GM13976 (cell line): ENCODE measurements around the gene WFDC11.

Source experiments
- DNase-seq: peaks from one replicate; pipeline ENCODE4 v3.0.0; 2012; ENCODE audit warnings: low spot score
- CTCF ChIP-seq: IDR thresholded peaks from 2 replicates; pipeline ENCODE4 v1.5.1; 2012; ENCODE audit warnings: borderline replicate concordance, mild to moderate bottlenecking; ENCODE audit not compliant: insufficient read depth; ENCODE audit errors: extremely low read depth, missing control alignments, control extremely low read depth
- in situ Hi-C: fragments of 300-500 bp; cut with MboI; formaldehyde crosslinking; loops from one replicate; pipeline ENCODE4 v1.12.0; 2022; ENCODE audit warnings: low sequenced_read_pairs, mixed read lengths, inconsistent platforms; ENCODE audit not compliant: unreplicated experiment

WFDC11 gene

GRCh38 chr20:45639687-45640086, 30.4 kb downstream of the WFDC11 start:
- no peak for TF ChIP-seq CTCF

DNA sequence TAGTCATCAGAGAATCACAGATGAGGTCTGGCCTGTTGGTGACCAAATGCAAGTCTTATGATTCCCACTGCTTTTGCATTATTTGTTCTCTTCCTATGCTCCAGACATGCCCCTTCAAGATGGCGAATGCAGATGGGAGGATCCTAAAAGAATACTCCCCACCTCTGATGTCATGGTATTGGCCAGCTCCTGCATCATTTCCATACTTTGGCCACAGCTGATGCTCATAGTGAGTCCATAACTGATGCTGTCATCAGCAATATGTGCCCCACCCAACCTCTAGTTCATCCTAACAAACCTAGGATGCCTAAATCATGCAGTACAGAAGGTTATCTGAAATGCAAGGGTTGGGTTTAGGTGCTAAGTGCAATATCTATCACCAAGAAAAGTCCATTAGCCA, 33.5 kb downstream of the WFDC11 start:
- DNase-seq = no peak
- no peak for TF ChIP-seq CTCF
- in situ Hi-C loops = no loop called here

More at GRCh38 chr20:45639687-45640086, 30.4 kb downstream of the WFDC11 start:
- DNase-seq = no peak
- in situ Hi-C loops = no loop called here

GRCh38 chr20:45631184-45631583, 38.9 kb downstream of the WFDC11 start, which contains the start of gene WFDC9:
Gene WFDC9 (minus strand): TSS chr20:45631284. CDS start chr20:45610181, 21,103 bp downstream.
- no peak for DNase-seq
- TF ChIP-seq CTCF = no peak
- in situ Hi-C loops = no loop called here

DNA sequence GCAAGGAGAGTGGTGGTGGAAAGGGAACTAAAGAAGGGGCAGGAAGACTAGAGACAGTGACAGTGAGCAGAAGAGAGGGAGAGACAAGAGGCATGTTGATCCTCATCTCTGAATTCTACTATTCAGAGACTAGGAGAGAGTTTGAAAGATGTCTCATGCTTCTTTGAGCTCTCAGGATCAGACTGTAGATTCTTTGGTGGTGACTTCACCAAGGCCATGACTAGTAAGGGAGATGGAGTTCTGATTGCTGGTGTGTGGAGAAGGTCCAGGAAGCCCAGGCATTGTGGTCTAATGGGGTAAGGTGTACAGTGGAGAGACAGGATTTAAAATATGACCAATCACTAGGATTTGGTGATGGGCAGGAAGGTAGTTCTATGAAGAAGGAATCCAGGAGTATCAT, 39.7 kb downstream of the WFDC11 start:
- in situ Hi-C loops = no loop called here
- no peak for DNase-seq
- TF ChIP-seq CTCF = no peak

DNA sequence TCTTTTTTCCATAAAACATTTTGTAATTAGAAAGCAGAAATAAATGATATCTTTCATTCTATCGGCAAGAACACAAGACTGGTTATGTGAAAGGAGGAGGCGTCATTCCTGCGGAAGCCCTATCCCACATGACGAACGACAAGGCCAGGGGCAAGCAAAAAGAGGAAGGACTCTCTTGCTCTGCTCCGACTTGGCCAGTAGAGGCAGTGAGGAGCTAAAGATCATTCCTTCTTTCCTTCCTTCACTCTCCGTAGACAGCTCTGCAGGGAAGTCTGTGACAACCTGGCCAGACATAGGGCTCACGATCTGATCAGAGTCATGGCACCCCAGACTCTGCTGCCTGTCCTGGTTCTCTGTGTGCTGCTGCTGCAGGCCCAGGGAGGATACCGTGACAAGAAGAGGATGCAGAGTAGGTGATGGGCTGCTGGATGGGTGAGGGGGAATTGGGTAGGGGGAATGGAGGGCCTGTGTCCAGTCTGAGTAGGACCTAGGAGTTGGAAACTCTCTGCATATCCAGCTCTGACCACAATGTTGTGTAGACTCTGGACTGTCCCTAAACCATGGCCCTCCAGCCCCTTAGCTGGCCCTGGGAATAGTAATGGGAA, 40.4 kb downstream of the WFDC11 start, which contains the start of gene WFDC10A:
WFDC10A (plus strand) TSS at position 244 of the 605 bp plus-strand sequence; CDS start at position 319, 75 bp downstream.
- TF ChIP-seq CTCF = peak; percentile 77
- in situ Hi-C loops = no loop called here
- DNase-seq = peak; percentile 53

DNA sequence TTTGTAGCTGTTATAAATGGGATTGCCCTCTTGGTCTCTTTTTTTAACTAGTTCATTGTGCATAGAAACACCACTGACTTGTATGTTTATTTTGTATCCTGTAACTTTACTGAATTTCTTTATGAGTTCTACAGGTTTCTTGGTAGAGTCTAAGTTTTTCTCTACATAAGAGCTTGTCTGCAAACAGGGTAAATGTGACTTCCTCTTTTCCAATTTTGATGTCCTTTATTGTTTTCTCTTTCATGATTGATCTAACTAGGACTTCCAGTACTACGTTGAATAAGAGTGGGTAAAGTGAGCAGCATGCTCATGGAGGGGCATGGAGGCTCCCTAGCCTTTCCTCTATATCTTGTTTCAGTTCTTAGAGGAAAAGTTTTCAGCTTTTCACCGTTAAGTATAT, 43.5 kb downstream of the WFDC11 start:
- no peak for DNase-seq
- in situ Hi-C loops = no loop called here
- TF ChIP-seq CTCF = no peak
